HG02759 (cell line): ENCODE data around the gene RBM10.

Experiments
- ATAC-seq: cut with Tn5 transposase; IDR thresholded peaks from one replicate; pipeline ENCODE4 v1.9.1; 2021; ENCODE audit warnings: mild to moderate bottlenecking, moderate library complexity; ENCODE audit not compliant: unreplicated experiment

RBM10 gene

GRCh38 chrX:47194194-47194787 lies 49.3 kb downstream of the RBM10 start:
- ATAC-seq = no peak

- no peak for ATAC-seq
Observed at GRCh38 chrX:47196098-47196497, 51.1 kb downstream of the RBM10 start.

- ATAC-seq = no peak
Observed at GRCh38 chrX:47197526-47197925, 52.5 kb downstream of the RBM10 start.

- no peak for ATAC-seq
Observed at GRCh38 chrX:47198026-47198686, 53.1 kb downstream of the RBM10 start.

- no peak for ATAC-seq
Observed at GRCh38 chrX:47198687-47199080, 53.7 kb downstream of the RBM10 start.

- ATAC-seq = no peak
Observed at GRCh38 chrX:47199286-47199685, 54.3 kb downstream of the RBM10 start.

GRCh38 chrX:47200385-47201150 lies 55.5 kb downstream of the RBM10 start:
- ATAC-seq = no peak

GRCh38 chrX:47201345-47201944 lies 56.4 kb downstream of the RBM10 start:
- no peak for ATAC-seq

GRCh38 chrX:47202316-47202715 lies 57.3 kb downstream of the RBM10 start:
- no peak for ATAC-seq

GRCh38 chrX:47202877-47203276 lies 57.9 kb downstream of the RBM10 start:
- ATAC-seq = no peak

- ATAC-seq = no peak
Observed at GRCh38 chrX:47204970-47205369, 59.9 kb downstream of the RBM10 start.

GRCh38 chrX:47206316-47206715 lies 61.3 kb downstream of the RBM10 start:
- no peak for ATAC-seq

GRCh38 chrX:47208108-47208507 lies 63.1 kb downstream of the RBM10 start:
- ATAC-seq = no peak

- ATAC-seq = no peak
Observed at GRCh38 chrX:47209508-47210238, 64.7 kb downstream of the RBM10 start.

GRCh38 chrX:47210661-47211425 lies 65.8 kb downstream of the RBM10 start:
- no peak for ATAC-seq

- ATAC-seq = no peak
Observed at GRCh38 chrX:47212381-47213293, 67.6 kb downstream of the RBM10 start.

- no peak for ATAC-seq
Observed at GRCh38 chrX:47214435-47215077, 69.5 kb downstream of the RBM10 start.

GRCh38 chrX:47215291-47215900 lies 70.4 kb downstream of the RBM10 start:
- no peak for ATAC-seq
